GM12873 (cell line): Measurements from ENCODE around the gene ICAM2.

Experiments used
- CTCF ChIP-seq: IDR thresholded peaks from 2 replicates; pipeline ENCODE4 v1.5.1; 2012; ENCODE audit warnings: low read depth, mild to moderate bottlenecking, moderate library complexity, low read length, control low read depth; ENCODE audit not compliant: insufficient read depth; ENCODE audit errors: missing control alignments

ICAM2 gene

DNA sequence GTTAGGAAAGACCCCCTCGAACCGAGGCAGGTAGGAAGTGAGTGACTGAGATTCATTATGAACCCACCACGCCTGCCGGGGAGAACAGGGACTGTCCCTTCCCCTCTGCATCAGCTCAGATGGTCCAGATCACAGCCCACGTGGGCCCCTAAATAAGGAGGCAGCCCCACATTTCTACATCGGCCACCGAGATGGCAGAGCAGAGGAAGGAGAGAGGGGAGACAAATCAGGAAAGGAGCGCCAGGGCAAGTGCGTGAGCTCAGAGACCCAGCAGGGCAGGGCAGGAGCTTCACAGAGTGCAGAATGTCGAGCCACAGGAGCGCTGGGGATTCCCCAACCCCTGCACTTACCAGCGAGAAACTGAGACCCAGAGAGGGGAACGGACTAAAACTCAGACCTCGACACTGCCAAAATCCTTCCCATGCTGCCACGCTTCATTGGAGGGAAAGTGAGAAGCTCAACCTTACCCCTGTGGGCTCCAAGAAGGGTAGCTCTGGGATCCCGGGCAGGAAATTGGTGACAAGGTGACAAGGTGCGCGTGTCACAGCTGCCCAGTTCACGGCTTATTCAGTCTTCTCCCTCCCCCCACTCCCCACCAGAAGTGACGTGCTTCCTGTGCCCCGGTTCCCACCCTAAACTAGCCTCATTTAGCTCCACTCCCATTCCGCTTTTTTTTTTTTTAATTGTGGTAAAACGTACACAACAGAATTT, at the start of gene ICAM2:
ICAM2 (minus strand) TSS at position 578 of the 711 bp plus-strand sequence. CDS start 13,942 bp downstream, outside the sequence.
- peak; percentile 37 for TF ChIP-seq CTCF

- no peak for TF ChIP-seq CTCF
Measured at GRCh38 chr17:64070213-64070612, 49.8 kb upstream of the ICAM2 start.

- no peak for TF ChIP-seq CTCF
Measured at GRCh38 chr17:64069143-64069542, 48.7 kb upstream of the ICAM2 start.

DNA sequence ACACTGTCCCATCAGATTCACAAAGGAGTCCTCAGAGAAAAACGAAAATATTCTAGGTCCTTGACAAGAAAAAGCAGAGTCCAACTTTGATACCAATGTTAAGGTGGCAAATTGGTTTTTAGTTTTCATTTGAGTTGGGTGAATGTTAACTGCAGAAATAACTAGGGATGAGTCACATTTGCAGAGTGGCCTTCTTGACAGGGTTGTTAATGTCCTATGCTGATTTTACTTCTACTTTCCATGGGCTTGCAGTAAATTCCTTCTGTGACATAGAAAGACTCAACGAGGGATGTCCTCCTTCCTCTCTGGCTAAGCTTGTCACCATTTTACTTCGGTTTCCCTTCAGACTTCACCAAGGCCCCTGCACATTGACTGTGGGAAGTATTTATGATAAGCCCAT, 47.2 kb upstream of the ICAM2 start:
- no peak for TF ChIP-seq CTCF

DNA sequence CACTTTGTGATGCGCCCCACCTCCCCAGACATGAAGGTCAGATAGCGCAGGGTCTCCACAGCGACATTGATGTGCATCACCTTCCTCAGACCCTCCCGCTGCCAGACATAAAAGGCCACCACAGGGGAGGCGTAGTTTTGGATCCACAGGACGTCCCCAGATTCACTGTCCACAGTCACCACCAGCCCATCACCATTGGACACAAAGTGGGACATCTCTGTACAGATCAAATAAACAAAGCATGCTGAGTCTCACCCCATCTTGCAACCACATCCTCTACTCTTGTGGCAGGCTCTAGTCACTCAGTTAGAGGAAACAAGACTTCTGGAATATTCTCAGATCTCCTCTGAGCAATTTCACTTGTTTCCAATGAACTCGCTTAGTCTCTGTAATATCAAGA, 46.3 kb upstream of the ICAM2 start:
- no peak for TF ChIP-seq CTCF

DNA sequence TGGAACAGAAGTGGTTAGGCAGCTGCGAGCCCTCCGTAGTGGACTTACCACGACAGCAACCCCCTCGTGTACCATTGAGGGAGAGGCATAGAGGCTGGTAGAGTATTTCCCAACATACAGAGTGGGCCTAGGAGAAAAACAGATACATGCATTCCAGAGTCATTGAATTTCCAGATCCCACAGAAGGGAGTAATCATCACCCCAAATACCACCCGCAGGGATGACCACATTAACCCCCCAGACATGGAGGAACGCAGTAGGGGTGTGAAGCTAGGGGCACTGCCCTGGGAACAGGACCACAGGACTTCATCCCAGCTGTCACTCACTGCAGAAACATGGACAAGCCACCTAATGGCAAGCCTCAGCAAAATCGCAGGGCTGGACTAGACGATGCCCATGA, 44.7 kb upstream of the ICAM2 start:
- no peak for TF ChIP-seq CTCF

GRCh38 chr17:64064331-64064730, 43.9 kb upstream of the ICAM2 start:
- TF ChIP-seq CTCF, result no peak
